Calu3 (cell line): ENCODE results near the gene CCDC177. TPM values are rescaled to one million over a fixed set of nuclear protein-coding genes. Genes with fewer than 3 reads are reported as not detected.

ENCODE experiments used
- BruUV-seq: library from RNA; stranded (reverse); fragments of 400-500 nt; replicated peaks from 2 replicates; lab custom pipeline; 2021; lab: Mats Ljungman, UMichigan
- CTCF ChIA-PET: fragments of 300-600 bp; sonication (Branson Sonifier 250); formaldehyde crosslinking; loops from one replicate; lab custom pipeline; 2022; ENCODE audit warnings: antibody characterized with exemption; lab: Charles Lee
- DNase-seq: peaks from one replicate; pipeline ENCODE4 v3.0.0; 2022
- H3K27ac Mint-ChIP-seq: one replicate; pipeline ENCODE4 v1.8.0; 2022; ENCODE audit warnings: mixed read lengths; ENCODE audit not compliant: unreplicated experiment
- H3K27me3 Mint-ChIP-seq: one replicate; pipeline ENCODE4 v1.8.0; 2022; ENCODE audit warnings: mixed read lengths; ENCODE audit not compliant: unreplicated experiment
- H3K36me3 Mint-ChIP-seq: one replicate; pipeline ENCODE4 v1.8.0; 2022; ENCODE audit warnings: mild to moderate bottlenecking, moderate library complexity, mixed read lengths; ENCODE audit not compliant: insufficient read depth, unreplicated experiment
- H3K4me1 Mint-ChIP-seq: one replicate; pipeline ENCODE4 v1.8.0; 2022; ENCODE audit warnings: mild to moderate bottlenecking, low read depth, mixed read lengths; ENCODE audit not compliant: unreplicated experiment
- H3K4me3 Mint-ChIP-seq: one replicate; pipeline ENCODE4 v1.8.0; 2022; ENCODE audit warnings: mild to moderate bottlenecking, low read depth, moderate library complexity, mixed read lengths; ENCODE audit not compliant: unreplicated experiment
- H3K9me3 Mint-ChIP-seq: one replicate; pipeline ENCODE4 v1.8.0; 2022; ENCODE audit warnings: low read depth, mixed read lengths; ENCODE audit not compliant: unreplicated experiment
- CTCF ChIP-seq: fragments of 200-600 bp; IDR thresholded peaks from one replicate; pipeline ENCODE4 v1.8.0; 2022; ENCODE audit warnings: antibody characterized with exemption; ENCODE audit not compliant: unreplicated experiment
- intact Hi-C: fragments of 100-400 bp; cut with micrococcal nuclease; formaldehyde crosslinking; loops from one replicate; pipeline ENCODE4 v1.10.0; 2022; ENCODE audit not compliant: unreplicated experiment
- total RNA-seq: library from RNA; stranded (reverse); gene quantifications from 2 replicates; pipeline ENCODE4 v1.2.3, GENCODE V29; 2022

The CCDC177 gene
- total RNA-seq, 1 experiment from 2014 or later = not detected

GRCh38 chr14:69558774-69559173 is 15.9 kb downstream of the CCDC177 start:
- Mint-ChIP-seq H3K27me3 (peaks cover 65% of the 10 kb centered on the region), H3K36me3 (peaks cover 5% of the 10 kb centered on the region), H3K4me3 (no peak overlapping the region), H3K4me1 (no peaks in the 10 kb centered on the region), H3K9me3 (no peaks in the 10 kb centered on the region), H3K27ac (no peak overlapping the region)
- intact Hi-C loops = no loop called here
- no TSS peak for BruUV-seq
- CTCF ChIA-PET = no interaction called here
- no peak for DNase-seq
- no peak for TF ChIP-seq CTCF

GRCh38 chr14:69554500-69554899 is 20.2 kb downstream of the CCDC177 start:
- H3K4me3 Mint-ChIP-seq = no peak overlapping the region
- CTCF ChIA-PET = no interaction called here
- DNase-seq = no peak
- no peaks in the 10 kb centered on the region for H3K9me3 Mint-ChIP-seq
- peaks cover 8% of the 10 kb centered on the region for H3K36me3 Mint-ChIP-seq
- intact Hi-C loops = no loop called here
- H3K4me1 Mint-ChIP-seq = peaks cover 10% of the 10 kb centered on the region
- no peak for TF ChIP-seq CTCF
- peaks cover 59% of the 10 kb centered on the region for H3K27me3 Mint-ChIP-seq
- BruUV-seq = no TSS peak
- H3K27ac Mint-ChIP-seq = no peak overlapping the region

- no peaks in the 10 kb centered on the region for H3K9me3 Mint-ChIP-seq
- peaks cover 10% of the 10 kb centered on the region for H3K4me1 Mint-ChIP-seq
- BruUV-seq = no TSS peak
- H3K27ac Mint-ChIP-seq = peak overlapping the region; percentile 27
- intact Hi-C loops = no loop called here
- H3K27me3 Mint-ChIP-seq = peaks cover 56% of the 10 kb centered on the region
- peak; percentile 9 for DNase-seq
- peaks cover 6% of the 10 kb centered on the region for H3K36me3 Mint-ChIP-seq
- CTCF ChIA-PET = interaction anchor here (0.6 to 1.1 kb wide), 3 partner anchors 13 to 1814 kb away, joined by 3 read pairs; no protein-coding TSS in a partner anchor
- TF ChIP-seq CTCF = no peak
- H3K4me3 Mint-ChIP-seq = no peak overlapping the region
Measured at GRCh38 chr14:69553252-69553651, 21.4 kb downstream of the CCDC177 start.

- DNase-seq = no peak
- TF ChIP-seq CTCF = no peak
- no peaks in the 10 kb centered on the region for H3K9me3 Mint-ChIP-seq
- intact Hi-C loops = no loop called here
- no peak overlapping the region for H3K27ac Mint-ChIP-seq
- H3K27me3 Mint-ChIP-seq = peaks cover 58% of the 10 kb centered on the region
- peaks cover 6% of the 10 kb centered on the region for H3K36me3 Mint-ChIP-seq
- no TSS peak for BruUV-seq
- CTCF ChIA-PET = no interaction called here
- H3K4me1 Mint-ChIP-seq = peaks cover 10% of the 10 kb centered on the region
- no peak overlapping the region for H3K4me3 Mint-ChIP-seq
Measured at GRCh38 chr14:69551511-69551910, 23.2 kb downstream of the CCDC177 start.
